ENCODE measurements around the gene ERVK3-1.

ERVK3-1 gene

DNA sequence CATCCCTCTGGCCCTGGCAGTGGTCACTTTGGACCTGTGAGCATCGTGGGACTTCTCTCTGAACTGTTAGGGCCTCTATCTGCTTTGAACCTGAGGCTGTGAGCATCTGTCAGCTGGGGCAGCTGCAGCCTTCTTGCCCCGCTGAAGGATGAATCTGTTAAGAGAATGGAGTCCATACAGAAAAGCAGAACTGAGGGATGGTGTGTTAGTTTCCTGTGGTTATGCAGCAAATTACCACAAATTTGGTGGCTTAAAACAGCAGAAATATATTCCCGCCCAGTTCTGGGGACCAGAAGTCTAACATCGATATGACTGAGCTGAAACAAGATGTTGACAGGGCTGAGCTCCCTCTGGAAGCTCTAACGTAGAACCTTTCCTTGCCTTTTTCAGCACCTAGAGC is 59.0 kb downstream of the ERVK3-1 start:
- no peak for DNase-seq (ENCODE audit: low read depth, low spot score)
